ENCODE results near the gene ADAMTS2.
A peak's percentile ranks its signal among the peaks of the same experiment; 100 is the strongest.

Gene ADAMTS2

DNA sequence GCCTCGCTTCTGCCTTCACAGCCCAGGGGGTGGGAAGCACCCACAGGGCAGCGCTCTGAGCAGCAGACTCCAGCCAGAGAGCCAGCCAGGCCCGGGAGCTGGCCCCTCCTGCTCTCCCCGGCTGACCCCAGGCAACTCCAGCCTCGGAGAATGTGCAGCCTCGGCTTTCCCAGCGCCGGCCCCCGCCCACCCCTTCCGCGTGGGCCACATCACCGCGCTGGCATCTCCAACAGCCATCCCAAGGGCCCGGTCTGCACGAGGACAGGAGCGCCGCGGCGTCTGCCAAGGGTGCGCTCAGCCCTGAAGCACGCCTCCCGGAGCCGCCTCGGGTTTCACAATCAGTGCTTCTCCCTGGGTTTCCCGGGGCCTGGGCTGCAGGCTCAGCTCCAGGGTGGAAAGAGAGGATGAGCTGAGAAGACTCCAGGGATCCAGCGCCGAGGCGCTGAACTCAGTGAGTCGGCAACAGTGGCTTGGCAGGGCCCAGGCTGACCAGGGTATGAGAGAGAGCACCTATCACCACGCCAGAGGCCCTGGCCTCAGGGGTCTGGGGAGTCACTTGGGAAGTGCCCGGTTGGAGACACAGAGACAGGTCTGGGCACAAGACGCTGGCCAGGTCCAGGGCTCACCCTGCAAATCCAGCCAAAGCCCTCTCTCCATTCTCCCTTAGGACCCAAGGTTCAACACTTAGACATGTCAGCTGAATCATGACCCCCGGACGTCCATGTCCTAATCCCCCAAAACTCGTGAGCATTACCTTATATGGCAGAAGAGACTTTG, 79.6 kb downstream of the ADAMTS2 start:
- Histone ChIP-seq H3K4me2 (ENCODE audit: low read length) (no peak overlapping the region), H4K91ac (ENCODE audit: low read depth, low read length) (peak overlapping the region; percentile 40), H4K8ac (ENCODE audit: low read depth, low read length) (peak overlapping the region; percentile 11), H3K79me1 (ENCODE audit: low read length) (peaks cover 27% of the 10 kb centered on the region), H3K27ac (ENCODE audit: low read depth, low read length) (peak overlapping the region; percentile 76), H2AFZ (ENCODE audit: insufficient read depth, low read length, poor library complexity) (no peak overlapping the region), H3K4me3 (ENCODE audit: low read depth, low read length) (no peak overlapping the region), H3K14ac (ENCODE audit: low read length) (peak overlapping the region; percentile 45), H2BK12ac (ENCODE audit: low read length) (peak overlapping the region; percentile 6), H3K9ac (ENCODE audit: low read length) (no peak overlapping the region), H4K12ac (ENCODE audit: low read depth, low read length) (no peak overlapping the region), H3K9me3 (ENCODE audit: insufficient read depth, low read depth, low read length) (peaks cover under 1% of the 10 kb centered on the region), H2BK120ac (ENCODE audit: insufficient read depth, low read length, poor library complexity) (peak overlapping the region; percentile 27), H3K36me3 (ENCODE audit: control insufficient read depth in 1 of 2, insufficient read depth in 2 of 2, low read length in 2 of 2) (peaks cover 0 to 4% of the 10 kb centered on the region in 2 experiments), H2AK5ac (ENCODE audit: low read length) (no peak overlapping the region), H3K23ac (ENCODE audit: low read length) (no peak overlapping the region), H3K4ac (ENCODE audit: low read depth, low read length) (no peak overlapping the region), H3K4me1 (ENCODE audit: control insufficient read depth in 1 of 2, insufficient read depth in 2 of 2, low read length in 2 of 2) (peaks cover 51 to 61% of the 10 kb centered on the region in 2 experiments), H3K79me2 (ENCODE audit: control insufficient read depth, insufficient read depth, low read length, poor library complexity) (peaks cover 2% of the 10 kb centered on the region), H3K18ac (ENCODE audit: low read length) (peak overlapping the region; percentile 25), H2BK5ac (ENCODE audit: low read depth, low read length, poor library complexity) (peak overlapping the region; percentile 23), H3K27me3 (ENCODE audit: insufficient read depth, low read length) (no peaks in the 10 kb centered on the region)
- no CpG with 5 or more reads among the region's 35 CpGs for WGBS (ENCODE audit: extremely low coverage, insufficient coverage, insufficient read length)
- DNase-seq: peak; percentile 96

DNA sequence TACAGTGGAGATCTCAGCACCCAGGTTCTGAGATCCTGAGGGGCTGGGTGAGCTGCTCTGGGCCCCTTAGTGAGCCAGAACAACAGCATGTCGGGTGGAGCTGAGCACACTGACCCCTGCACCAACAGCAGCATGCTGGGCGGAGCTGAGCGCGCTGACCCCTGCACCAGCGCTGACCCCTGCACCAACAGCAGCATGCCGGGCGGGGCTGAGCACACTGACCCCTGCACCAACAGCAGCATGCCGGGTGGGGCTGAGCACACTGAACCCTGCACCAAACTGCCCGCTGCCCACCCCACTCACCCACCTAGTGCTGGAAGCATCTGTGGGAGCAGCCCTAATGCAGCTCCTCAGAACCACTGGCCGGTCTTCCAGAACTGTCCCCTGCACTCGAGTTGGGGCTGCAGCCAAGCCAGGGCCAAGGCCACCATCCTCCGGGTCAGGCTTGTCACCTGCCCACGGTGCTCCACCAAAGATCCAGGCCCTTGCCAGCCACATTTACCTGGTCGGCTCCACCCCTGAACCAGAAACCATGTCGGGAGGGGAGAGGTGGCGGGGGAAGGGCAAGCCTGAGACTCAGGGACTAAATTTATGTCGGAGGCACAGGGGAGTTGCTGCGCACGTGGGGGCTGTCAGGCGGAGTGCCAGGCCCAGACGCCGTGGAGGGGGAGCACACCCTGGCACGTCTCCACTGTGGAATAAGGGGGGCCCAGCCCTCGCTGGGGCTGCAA, 80.3 kb downstream of the ADAMTS2 start:
- H3K18ac ChIP-seq (ENCODE audit: low read length): peak overlapping the region; percentile 57
- no peak overlapping the region for H3K4ac ChIP-seq (ENCODE audit: low read depth, low read length)
- peak overlapping the region; percentile 35 for H3K27ac ChIP-seq (ENCODE audit: low read depth, low read length)
- H3K79me2 ChIP-seq (ENCODE audit: control insufficient read depth, insufficient read depth, low read length, poor library complexity): peaks cover 2% of the 10 kb centered on the region
- H4K8ac ChIP-seq (ENCODE audit: low read depth, low read length): peak overlapping the region; percentile 8
- peak overlapping the region; percentile 27 for H2BK120ac ChIP-seq (ENCODE audit: insufficient read depth, low read length, poor library complexity)
- peaks cover 0 to 7% of the 10 kb centered on the region in 2 experiments for H3K36me3 ChIP-seq (ENCODE audit: control insufficient read depth in 1 of 2, insufficient read depth in 2 of 2, low read length in 2 of 2)
- H3K27me3 ChIP-seq (ENCODE audit: insufficient read depth, low read length): no peaks in the 10 kb centered on the region
- no CpG with 5 or more reads among the region's 24 CpGs for WGBS (ENCODE audit: extremely low coverage, insufficient coverage, insufficient read length)
- peak overlapping the region; percentile 45 for H3K14ac ChIP-seq (ENCODE audit: low read length)
- H2AK5ac ChIP-seq (ENCODE audit: low read length): peak overlapping the region; percentile 11
- peaks cover 45 to 54% of the 10 kb centered on the region in 2 experiments for H3K4me1 ChIP-seq (ENCODE audit: control insufficient read depth in 1 of 2, insufficient read depth in 2 of 2, low read length in 2 of 2)
- H3K4me3 ChIP-seq (ENCODE audit: low read depth, low read length): no peak overlapping the region
- H3K4me2 ChIP-seq (ENCODE audit: low read length): no peak overlapping the region
- H2AFZ ChIP-seq (ENCODE audit: insufficient read depth, low read length, poor library complexity): no peak overlapping the region
- H4K12ac ChIP-seq (ENCODE audit: low read depth, low read length): no peak overlapping the region
- no peak overlapping the region for H3K23ac ChIP-seq (ENCODE audit: low read length)
- H3K79me1 ChIP-seq (ENCODE audit: low read length): peaks cover 20% of the 10 kb centered on the region
- DNase-seq: no peak
- H2BK12ac ChIP-seq (ENCODE audit: low read length): peak overlapping the region; percentile 6
- peaks cover 2% of the 10 kb centered on the region for H3K9me3 ChIP-seq (ENCODE audit: insufficient read depth, low read depth, low read length)
- peak overlapping the region; percentile 5 for H2BK5ac ChIP-seq (ENCODE audit: low read depth, low read length, poor library complexity)
- peak overlapping the region; percentile 40 for H4K91ac ChIP-seq (ENCODE audit: low read depth, low read length)
- no peak overlapping the region for H3K9ac ChIP-seq (ENCODE audit: low read length)

DNA sequence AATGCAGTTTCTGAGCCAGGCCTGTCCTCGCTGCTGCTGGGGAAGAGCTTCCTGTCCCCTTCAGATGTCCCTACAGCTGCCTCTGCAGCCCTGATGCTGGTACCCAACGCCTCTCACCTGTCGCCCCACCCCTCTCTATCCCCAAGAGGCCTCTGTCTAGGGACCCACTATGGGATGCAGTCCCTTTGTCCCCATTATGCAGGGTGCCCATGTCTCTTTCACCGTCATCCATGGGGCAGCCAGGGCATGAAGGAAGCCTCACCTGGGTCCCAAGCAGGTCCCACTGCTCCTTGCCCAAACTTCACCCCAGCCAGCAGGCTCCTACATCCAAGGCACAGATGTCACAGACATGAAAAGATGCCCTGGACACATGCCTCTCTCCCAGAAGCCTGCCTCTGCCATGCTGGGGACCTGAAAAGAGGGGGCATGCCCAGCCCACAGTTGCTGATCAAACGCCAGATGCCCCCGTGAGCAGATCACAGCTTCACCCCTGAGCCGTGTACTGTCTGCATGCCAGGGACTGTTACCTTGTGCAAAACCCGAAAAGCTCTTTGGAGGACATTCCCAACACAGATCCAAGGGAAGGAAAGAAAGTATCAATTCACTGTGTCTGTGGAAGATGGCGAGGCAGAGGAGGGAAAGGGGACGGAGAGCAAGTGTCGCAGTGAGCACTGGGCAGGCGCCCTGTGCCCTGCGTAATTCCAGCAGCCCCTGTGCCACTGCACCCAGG, 81.0 kb downstream of the ADAMTS2 start:
- Histone ChIP-seq H3K9ac (ENCODE audit: low read length) (no peak overlapping the region), H3K4me2 (ENCODE audit: low read length) (no peak overlapping the region), H2AK5ac (ENCODE audit: low read length) (peak overlapping the region; percentile 11), H3K27ac (ENCODE audit: low read depth, low read length) (no peak overlapping the region), H3K79me2 (ENCODE audit: control insufficient read depth, insufficient read depth, low read length, poor library complexity) (peaks cover 2% of the 10 kb centered on the region), H2BK12ac (ENCODE audit: low read length) (peak overlapping the region; percentile 5), H2AFZ (ENCODE audit: insufficient read depth, low read length, poor library complexity) (no peak overlapping the region), H3K4me3 (ENCODE audit: low read depth, low read length) (no peak overlapping the region), H3K18ac (ENCODE audit: low read length) (peak overlapping the region; percentile 57), H3K4ac (ENCODE audit: low read depth, low read length) (no peak overlapping the region), H4K12ac (ENCODE audit: low read depth, low read length) (no peak overlapping the region), H3K4me1 (ENCODE audit: control insufficient read depth in 1 of 2, insufficient read depth in 2 of 2, low read length in 2 of 2) (peaks cover 44 to 49% of the 10 kb centered on the region in 2 experiments), H4K91ac (ENCODE audit: low read depth, low read length) (peak overlapping the region; percentile 40), H4K8ac (ENCODE audit: low read depth, low read length) (no peak overlapping the region), H3K27me3 (ENCODE audit: insufficient read depth, low read length) (no peaks in the 10 kb centered on the region), H2BK5ac (ENCODE audit: low read depth, low read length, poor library complexity) (no peak overlapping the region), H3K36me3 (ENCODE audit: control insufficient read depth in 1 of 2, insufficient read depth in 2 of 2, low read length in 2 of 2) (peaks cover 0 to 7% of the 10 kb centered on the region in 2 experiments), H3K14ac (ENCODE audit: low read length) (peak overlapping the region; percentile 45), H3K79me1 (ENCODE audit: low read length) (peaks cover 16% of the 10 kb centered on the region), H2BK120ac (ENCODE audit: insufficient read depth, low read length, poor library complexity) (no peak overlapping the region), H3K9me3 (ENCODE audit: insufficient read depth, low read depth, low read length) (peaks cover 5% of the 10 kb centered on the region), H3K23ac (ENCODE audit: low read length) (no peak overlapping the region)
- WGBS (ENCODE audit: extremely low coverage, insufficient coverage, insufficient read length): no CpG with 5 or more reads among the region's 13 CpGs
- no peak for DNase-seq

DNA sequence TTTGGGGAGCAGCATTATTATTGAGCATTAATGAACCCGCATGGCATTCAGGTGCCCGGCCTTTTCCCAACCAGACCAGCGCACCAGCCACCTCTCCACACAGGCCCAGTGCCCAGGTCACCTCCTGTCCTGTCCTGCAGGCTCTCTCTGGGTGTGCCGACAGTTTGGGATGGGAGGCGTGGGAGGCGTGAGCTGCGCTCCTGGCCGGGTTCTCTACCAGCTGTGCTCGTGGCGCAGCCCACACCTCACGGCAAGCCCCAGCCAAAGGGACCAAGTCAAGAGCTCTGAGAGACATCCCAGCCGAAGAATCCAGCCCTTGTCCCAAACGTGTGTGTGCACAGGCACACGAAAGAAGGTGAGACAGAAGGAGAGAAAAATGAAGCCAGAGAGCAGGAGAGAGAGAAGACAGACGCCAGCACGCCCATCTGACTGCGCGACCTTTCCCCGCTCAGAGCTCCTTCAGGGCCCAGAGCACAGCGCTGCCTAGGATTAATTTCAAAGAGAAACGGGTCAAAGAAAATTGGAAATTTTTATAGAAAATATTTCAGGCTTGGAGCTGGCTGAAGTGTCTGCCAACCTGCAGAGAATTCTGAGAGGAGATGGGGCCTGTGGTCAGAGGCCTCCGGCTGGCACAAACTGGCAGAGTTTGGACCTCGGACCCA, 81.7 kb downstream of the ADAMTS2 start:
- no peak overlapping the region for H2AFZ ChIP-seq (ENCODE audit: insufficient read depth, low read length, poor library complexity)
- H4K8ac ChIP-seq (ENCODE audit: low read depth, low read length): no peak overlapping the region
- H3K9ac ChIP-seq (ENCODE audit: low read length): no peak overlapping the region
- WGBS (ENCODE audit: extremely low coverage, insufficient coverage, insufficient read length): no CpG with 5 or more reads among the region's 23 CpGs
- H2BK12ac ChIP-seq (ENCODE audit: low read length): no peak overlapping the region
- H3K79me2 ChIP-seq (ENCODE audit: control insufficient read depth, insufficient read depth, low read length, poor library complexity): peaks cover 2% of the 10 kb centered on the region
- no peak overlapping the region for H4K91ac ChIP-seq (ENCODE audit: low read depth, low read length)
- H3K79me1 ChIP-seq (ENCODE audit: low read length): peaks cover 16% of the 10 kb centered on the region
- peaks cover 43 to 45% of the 10 kb centered on the region in 2 experiments for H3K4me1 ChIP-seq (ENCODE audit: control insufficient read depth in 1 of 2, insufficient read depth in 2 of 2, low read length in 2 of 2)
- H3K27me3 ChIP-seq (ENCODE audit: insufficient read depth, low read length): no peaks in the 10 kb centered on the region
- no peak overlapping the region for H3K4ac ChIP-seq (ENCODE audit: low read depth, low read length)
- H3K4me3 ChIP-seq (ENCODE audit: low read depth, low read length): no peak overlapping the region
- peaks cover 0 to 5% of the 10 kb centered on the region in 2 experiments for H3K36me3 ChIP-seq (ENCODE audit: control insufficient read depth in 1 of 2, insufficient read depth in 2 of 2, low read length in 2 of 2)
- no peak overlapping the region for H3K23ac ChIP-seq (ENCODE audit: low read length)
- no peak overlapping the region for H3K4me2 ChIP-seq (ENCODE audit: low read length)
- no peak overlapping the region for H2BK5ac ChIP-seq (ENCODE audit: low read depth, low read length, poor library complexity)
- no peak overlapping the region for H2BK120ac ChIP-seq (ENCODE audit: insufficient read depth, low read length, poor library complexity)
- no peak overlapping the region for H2AK5ac ChIP-seq (ENCODE audit: low read length)
- no peak for DNase-seq
- H3K18ac ChIP-seq (ENCODE audit: low read length): no peak overlapping the region
- no peak overlapping the region for H3K14ac ChIP-seq (ENCODE audit: low read length)
- H3K9me3 ChIP-seq (ENCODE audit: insufficient read depth, low read depth, low read length): peaks cover 5% of the 10 kb centered on the region
- H3K27ac ChIP-seq (ENCODE audit: low read depth, low read length): no peak overlapping the region
- no peak overlapping the region for H4K12ac ChIP-seq (ENCODE audit: low read depth, low read length)
